ENCODE data around the gene FOXD2. TPM values are rescaled to one million over a fixed set of nuclear protein-coding genes. Genes with fewer than 3 reads are reported as not detected.

FOXD2 gene
- total and polyA plus RNA-seq, 2 experiments from 2014 or later, result 1.0 to 1.6 TPM

GRCh38 chr1:47474278-47475193 is 36.7 kb downstream of the FOXD2 start:
- Histone ChIP-seq H2AFZ (no peak overlapping the region), H3K79me2 (no peaks in the 10 kb centered on the region), H3K4me3 (no peak overlapping the region), H3K27ac (no peak overlapping the region), H3K9me3 (ENCODE audit: low read depth) (no peaks in the 10 kb centered on the region), H4K20me1 (ENCODE audit: insufficient read depth, poor library complexity, severe bottlenecking) (no peaks in the 10 kb centered on the region), H3K27me3 (peaks cover 6% of the 10 kb centered on the region), H3K9me2 (replicated peaks; ENCODE audit: insufficient read depth) (no peaks in the 10 kb centered on the region), H3K36me3 (replicated peaks; ENCODE audit: insufficient read depth, low read depth) (no peaks in the 10 kb centered on the region), H3K4me1 (ENCODE audit: insufficient read depth) (peaks cover 12% of the 10 kb centered on the region), H3K4me2 (no peak overlapping the region)
- WGBS (ENCODE audit: low lambda C conversion rate, missing lambda C conversion rate), result 57% methylated on average over 9 of the region's 9 CpGs
- DNase-seq (ENCODE audit: low spot score), result no peak
- TF ChIP-seq EZH2phosphoT487 (IDR thresholded peaks at IDR 0.05; ENCODE audit: low read depth, severe bottlenecking, unreplicated experiment) (no peak), EZH2 (IDR thresholded peaks at IDR 0.05; ENCODE audit: borderline replicate concordance) (no peak), CTCF (IDR thresholded peaks at IDR 0.05; ENCODE audit: poor library complexity) (no peak)

- H3K4me3 ChIP-seq, result no peak overlapping the region
- H3K27ac ChIP-seq, result peak overlapping the region; percentile 80
- H3K9me3 ChIP-seq (ENCODE audit: low read depth), result no peaks in the 10 kb centered on the region
- H3K79me2 ChIP-seq, result no peaks in the 10 kb centered on the region
- DNase-seq (ENCODE audit: low spot score), result peak; percentile 58
- TF ChIP-seq EZH2phosphoT487 (IDR thresholded peaks at IDR 0.05; ENCODE audit: low read depth, severe bottlenecking, unreplicated experiment) (no peak), EZH2 (IDR thresholded peaks at IDR 0.05; ENCODE audit: borderline replicate concordance) (no peak), CTCF (IDR thresholded peaks at IDR 0.05; ENCODE audit: poor library complexity) (no peak)
- no peak overlapping the region for H2AFZ ChIP-seq
- WGBS (ENCODE audit: low lambda C conversion rate, missing lambda C conversion rate), result 62% methylated on average over 3 of the region's 3 CpGs
- H3K4me1 ChIP-seq (ENCODE audit: insufficient read depth), result peaks cover 12% of the 10 kb centered on the region
- H3K9me2 ChIP-seq (replicated peaks; ENCODE audit: insufficient read depth), result no peaks in the 10 kb centered on the region
- peaks cover 12% of the 10 kb centered on the region for H3K27me3 ChIP-seq
- H3K36me3 ChIP-seq (replicated peaks; ENCODE audit: insufficient read depth, low read depth), result no peaks in the 10 kb centered on the region
- no peaks in the 10 kb centered on the region for H4K20me1 ChIP-seq (ENCODE audit: insufficient read depth, poor library complexity, severe bottlenecking)
- peak overlapping the region; percentile 59 for H3K4me2 ChIP-seq
Measured at GRCh38 chr1:47477595-47478080, 39.8 kb downstream of the FOXD2 start.

- Histone ChIP-seq H3K4me2 (peak overlapping the region; percentile 59), H3K27me3 (peaks cover 10% of the 10 kb centered on the region)
Measured at GRCh38 chr1:47478090-47478489, 40.2 kb downstream of the FOXD2 start.

More at GRCh38 chr1:47478090-47478489, 40.2 kb downstream of the FOXD2 start:
- H3K36me3 ChIP-seq (replicated peaks; ENCODE audit: insufficient read depth, low read depth), result no peaks in the 10 kb centered on the region
- 24% methylated on average over 9 of the region's 9 CpGs for WGBS (ENCODE audit: low lambda C conversion rate, missing lambda C conversion rate)
- no peaks in the 10 kb centered on the region for H3K9me3 ChIP-seq (ENCODE audit: low read depth)
- peak overlapping the region; percentile 80 for H3K27ac ChIP-seq
- no peak overlapping the region for H3K4me3 ChIP-seq
- H3K4me1 ChIP-seq (ENCODE audit: insufficient read depth), result peaks cover 12% of the 10 kb centered on the region
- no peak for TF ChIP-seq CTCF (IDR thresholded peaks at IDR 0.05; ENCODE audit: poor library complexity)
- no peak for TF ChIP-seq EZH2 (IDR thresholded peaks at IDR 0.05; ENCODE audit: borderline replicate concordance)
- no peak for TF ChIP-seq EZH2phosphoT487 (IDR thresholded peaks at IDR 0.05; ENCODE audit: low read depth, severe bottlenecking, unreplicated experiment)
- H3K9me2 ChIP-seq (replicated peaks; ENCODE audit: insufficient read depth), result no peaks in the 10 kb centered on the region
- no peak overlapping the region for H2AFZ ChIP-seq
- peak; percentile 58 for DNase-seq (ENCODE audit: low spot score)
- no peaks in the 10 kb centered on the region for H4K20me1 ChIP-seq (ENCODE audit: insufficient read depth, poor library complexity, severe bottlenecking)
- no peaks in the 10 kb centered on the region for H3K79me2 ChIP-seq
